22Rv1 (cell line): ENCODE data around the gene BPIFA2.

Source experiments
- ZFX ChIP-seq: fragments of 450-650 bp; IDR thresholded peaks from 2 replicates; pipeline ENCODE4 v1.6.1; 2017; ENCODE audit warnings: antibody characterized with exemption, borderline replicate concordance
- TF ChIP-seq, protein P1 (sequence below): fragments of 450-650 bp; IDR thresholded peaks from 2 replicates; pipeline ENCODE4 v1.5.1; 2017; ENCODE audit warnings: mild to moderate bottlenecking

- no peak for TF ChIP-seq ZFX
- TF ChIP-seq, protein P1, sequence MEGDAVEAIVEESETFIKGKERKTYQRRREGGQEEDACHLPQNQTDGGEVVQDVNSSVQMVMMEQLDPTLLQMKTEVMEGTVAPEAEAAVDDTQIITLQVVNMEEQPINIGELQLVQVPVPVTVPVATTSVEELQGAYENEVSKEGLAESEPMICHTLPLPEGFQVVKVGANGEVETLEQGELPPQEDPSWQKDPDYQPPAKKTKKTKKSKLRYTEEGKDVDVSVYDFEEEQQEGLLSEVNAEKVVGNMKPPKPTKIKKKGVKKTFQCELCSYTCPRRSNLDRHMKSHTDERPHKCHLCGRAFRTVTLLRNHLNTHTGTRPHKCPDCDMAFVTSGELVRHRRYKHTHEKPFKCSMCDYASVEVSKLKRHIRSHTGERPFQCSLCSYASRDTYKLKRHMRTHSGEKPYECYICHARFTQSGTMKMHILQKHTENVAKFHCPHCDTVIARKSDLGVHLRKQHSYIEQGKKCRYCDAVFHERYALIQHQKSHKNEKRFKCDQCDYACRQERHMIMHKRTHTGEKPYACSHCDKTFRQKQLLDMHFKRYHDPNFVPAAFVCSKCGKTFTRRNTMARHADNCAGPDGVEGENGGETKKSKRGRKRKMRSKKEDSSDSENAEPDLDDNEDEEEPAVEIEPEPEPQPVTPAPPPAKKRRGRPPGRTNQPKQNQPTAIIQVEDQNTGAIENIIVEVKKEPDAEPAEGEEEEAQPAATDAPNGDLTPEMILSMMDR = no peak
Measured at GRCh38 chr20:33131949-33132473, 35.9 kb upstream of the BPIFA2 start.
